HG03025 (cell line): ENCODE data around the gene SLC30A9.

Source experiments
- ATAC-seq: cut with Tn5 transposase; IDR thresholded peaks from one replicate; pipeline ENCODE4 v1.9.1; 2021; ENCODE audit warnings: mild to moderate bottlenecking, moderate library complexity; ENCODE audit not compliant: unreplicated experiment, low FRiP score

The SLC30A9 gene

GRCh38 chr4:41990365-41991111 is at the start of gene SLC30A9:
TSS of gene SLC30A9 (plus strand) at chr4:41990530. CDS start at chr4:41990652, 122 bp downstream.
- peak; percentile 99 for ATAC-seq

GRCh38 chr4:41940834-41941233 is 49.5 kb upstream of the SLC30A9 start:
- no peak for ATAC-seq

GRCh38 chr4:41943506-41943905 is 46.8 kb upstream of the SLC30A9 start:
- no peak for ATAC-seq

- no peak for ATAC-seq
Observed at GRCh38 chr4:41944089-41944488, 46.2 kb upstream of the SLC30A9 start.

GRCh38 chr4:41949531-41949930 is 40.8 kb upstream of the SLC30A9 start:
- no peak for ATAC-seq

GRCh38 chr4:41957634-41958033 is 32.7 kb upstream of the SLC30A9 start:
- ATAC-seq = no peak

- no peak for ATAC-seq
Observed at GRCh38 chr4:41963105-41963504, 27.2 kb upstream of the SLC30A9 start.

- ATAC-seq = no peak
Observed at GRCh38 chr4:41964401-41964800, 25.9 kb upstream of the SLC30A9 start.

- ATAC-seq = no peak
Observed at GRCh38 chr4:41967392-41967791, 22.9 kb upstream of the SLC30A9 start.

GRCh38 chr4:41969671-41970070 is 20.7 kb upstream of the SLC30A9 start:
- no peak for ATAC-seq

GRCh38 chr4:41975341-41975740 is 15.0 kb upstream of the SLC30A9 start:
- ATAC-seq = no peak

GRCh38 chr4:41976775-41977516 is 13.4 kb upstream of the SLC30A9 start:
- ATAC-seq = no peak

GRCh38 chr4:41977709-41978108 is 12.6 kb upstream of the SLC30A9 start:
- no peak for ATAC-seq

GRCh38 chr4:41981456-41981855 is 8.9 kb upstream of the SLC30A9 start, which contains the start of gene DCAF4L1:
TSS of gene DCAF4L1 (plus strand) at chr4:41981756. CDS start at chr4:41981793, 37 bp downstream.
- ATAC-seq = no peak

GRCh38 chr4:41982716-41983115 is 7.6 kb upstream of the SLC30A9 start:
- ATAC-seq = no peak

- no peak for ATAC-seq
Observed at GRCh38 chr4:41985151-41985550, 5.2 kb upstream of the SLC30A9 start.

GRCh38 chr4:41989994-41990364 is 351 bp upstream of the SLC30A9 start:
- ATAC-seq = peak; percentile 11

GRCh38 chr4:41991916-41992767 is 1.8 kb downstream of the SLC30A9 start:
- no peak for ATAC-seq

GRCh38 chr4:41992967-41993857 is 2.9 kb downstream of the SLC30A9 start:
- no peak for ATAC-seq

GRCh38 chr4:41994461-41994985 is 4.2 kb downstream of the SLC30A9 start:
- ATAC-seq = no peak
